ENCODE measurements around the gene SLC7A10. TPM values are rescaled to one million over a fixed set of nuclear protein-coding genes. Genes with fewer than 3 reads are reported as not detected.

SLC7A10 gene
- total and polyA plus RNA-seq, 2 donors (not counting 1 experiment from before 2014, with no cell fraction given): not detected

DNA sequence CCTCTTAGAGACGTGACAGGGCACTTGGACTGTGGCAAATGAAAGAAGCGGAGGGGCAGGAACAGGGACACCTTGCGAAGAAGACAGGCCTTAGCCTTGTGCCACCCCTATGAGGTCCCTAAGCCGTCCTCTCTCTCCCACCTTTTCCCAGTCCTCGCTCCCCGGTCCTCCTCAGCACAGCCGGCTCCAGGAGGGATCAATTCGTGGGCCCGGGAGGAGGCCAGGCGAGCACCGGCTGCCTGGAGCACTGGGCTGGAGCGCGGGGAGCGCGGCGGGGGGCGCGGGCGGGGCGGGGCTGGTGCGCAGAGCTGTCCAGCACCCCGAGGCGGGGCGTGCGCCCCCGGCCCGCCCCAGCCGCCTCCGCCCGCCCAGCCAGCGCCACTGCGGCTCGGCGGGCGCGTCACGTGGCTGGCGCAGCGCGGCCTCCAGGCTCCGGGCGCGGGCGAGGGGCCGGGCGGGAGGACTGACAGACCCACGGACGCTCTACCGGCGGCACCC is 31.7 kb downstream of the SLC7A10 start, which contains the start of gene LRP3:
TSS of gene LRP3 (plus strand) at position 466 of the 498 bp plus-strand sequence. CDS start 456 bp downstream, outside the sequence.
- Histone ChIP-seq H3K27ac (ENCODE audit: insufficient read depth, low read length) (no peak within 1 kb of the TSS), H3K4me1 (ENCODE audit: control insufficient read depth, extremely low read depth, insufficient read depth, low read length) (no peaks in the 10 kb centered on the region), H4K20me1 (ENCODE audit: control insufficient read depth, extremely low read depth, insufficient read depth, low read length) (no peaks in the 10 kb centered on the region), H3K36me3 (ENCODE audit: control insufficient read depth, insufficient read depth, low read length) (no peaks in the 10 kb centered on the region), H2AFZ (ENCODE audit: low read length) (peak within 1 kb of the TSS; percentile 19), H3K9ac (ENCODE audit: insufficient read depth, low read length) (peak within 1 kb of the TSS; percentile 37), H3K27me3 (ENCODE audit: control insufficient read depth, insufficient read depth, low read length) (peaks cover 2% of the 10 kb centered on the region), H3K4me3 (replicated peaks in 1 of 4; ENCODE audit: control extremely low read depth in 1 of 4, insufficient read depth in 1 of 4, low read depth in 3 of 4, low read length in 4 of 4) (peak within 1 kb of the TSS; percentile 54 to 67 (median 58)), H3K9me3 (ENCODE audit: control insufficient read depth, insufficient read depth, low read depth, low read length) (no peaks in the 10 kb centered on the region), H3K4me2 (ENCODE audit: extremely low read depth, insufficient read depth, low read length) (peak within 1 kb of the TSS; percentile 72), H3K79me2 (ENCODE audit: control insufficient read depth, insufficient read depth, low read length) (no peaks in the 10 kb centered on the region)
- peak; percentile 22 to 41 for DNase-seq (ENCODE audit: low read depth in 2 of 2)
- TF ChIP-seq EZH2 (IDR thresholded peaks at IDR 0.05; ENCODE audit: low read length, missing control alignments): no peak
- TF ChIP-seq, protein P1, sequence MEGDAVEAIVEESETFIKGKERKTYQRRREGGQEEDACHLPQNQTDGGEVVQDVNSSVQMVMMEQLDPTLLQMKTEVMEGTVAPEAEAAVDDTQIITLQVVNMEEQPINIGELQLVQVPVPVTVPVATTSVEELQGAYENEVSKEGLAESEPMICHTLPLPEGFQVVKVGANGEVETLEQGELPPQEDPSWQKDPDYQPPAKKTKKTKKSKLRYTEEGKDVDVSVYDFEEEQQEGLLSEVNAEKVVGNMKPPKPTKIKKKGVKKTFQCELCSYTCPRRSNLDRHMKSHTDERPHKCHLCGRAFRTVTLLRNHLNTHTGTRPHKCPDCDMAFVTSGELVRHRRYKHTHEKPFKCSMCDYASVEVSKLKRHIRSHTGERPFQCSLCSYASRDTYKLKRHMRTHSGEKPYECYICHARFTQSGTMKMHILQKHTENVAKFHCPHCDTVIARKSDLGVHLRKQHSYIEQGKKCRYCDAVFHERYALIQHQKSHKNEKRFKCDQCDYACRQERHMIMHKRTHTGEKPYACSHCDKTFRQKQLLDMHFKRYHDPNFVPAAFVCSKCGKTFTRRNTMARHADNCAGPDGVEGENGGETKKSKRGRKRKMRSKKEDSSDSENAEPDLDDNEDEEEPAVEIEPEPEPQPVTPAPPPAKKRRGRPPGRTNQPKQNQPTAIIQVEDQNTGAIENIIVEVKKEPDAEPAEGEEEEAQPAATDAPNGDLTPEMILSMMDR (conservative IDR thresholded peaks at IDR 0.05 in 1 of 2, IDR thresholded peaks at IDR 0.05 in 1 of 2; ENCODE audit: low read depth in 1 of 2, low read length in 2 of 2): no peak

DNA sequence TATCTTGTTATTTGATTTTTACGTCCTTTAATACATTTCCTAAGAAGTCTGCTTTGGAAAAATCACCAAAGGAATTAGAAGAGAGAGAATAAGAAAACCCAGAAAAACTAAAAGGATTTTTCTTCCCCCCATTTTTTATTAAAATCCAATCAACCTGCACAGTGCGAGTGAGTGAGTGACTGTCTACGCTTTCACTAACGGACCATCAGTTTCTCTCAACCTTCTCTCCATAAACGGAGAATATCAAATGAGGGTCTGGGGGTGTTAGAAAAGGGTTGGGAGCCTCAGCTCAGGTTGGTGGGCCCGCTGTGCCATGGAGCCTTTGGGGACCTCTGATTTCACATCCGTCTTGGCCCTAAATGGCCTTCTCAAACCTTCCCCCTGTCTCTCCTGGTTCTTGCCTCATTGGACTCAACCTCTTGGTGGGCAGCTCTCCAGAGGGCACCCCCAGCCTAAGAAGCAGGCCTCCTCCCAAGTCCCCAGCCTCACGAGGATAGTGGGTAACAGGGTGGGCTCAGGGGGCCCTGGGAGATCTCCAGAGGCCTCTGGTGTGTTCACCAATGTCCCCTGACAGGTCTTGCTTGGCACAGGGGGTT is 32.3 kb downstream of the SLC7A10 start:
- no peaks in the 10 kb centered on the region for H3K36me3 ChIP-seq (ENCODE audit: control insufficient read depth, insufficient read depth, low read length)
- peak overlapping the region in 2 of 4 experiments; percentile 23 to 30 for H3K4me3 ChIP-seq (replicated peaks in 1 of 4; ENCODE audit: control extremely low read depth in 1 of 4, insufficient read depth in 1 of 4, low read depth in 3 of 4, low read length in 4 of 4)
- H3K4me1 ChIP-seq (ENCODE audit: control insufficient read depth, extremely low read depth, insufficient read depth, low read length): no peaks in the 10 kb centered on the region
- no peak overlapping the region for H2AFZ ChIP-seq (ENCODE audit: low read length)
- peaks cover 2% of the 10 kb centered on the region for H3K27me3 ChIP-seq (ENCODE audit: control insufficient read depth, insufficient read depth, low read length)
- H3K27ac ChIP-seq (ENCODE audit: insufficient read depth, low read length): no peak overlapping the region
- H3K4me2 ChIP-seq (ENCODE audit: extremely low read depth, insufficient read depth, low read length): no peak overlapping the region
- no peaks in the 10 kb centered on the region for H4K20me1 ChIP-seq (ENCODE audit: control insufficient read depth, extremely low read depth, insufficient read depth, low read length)
- no peak for TF ChIP-seq EZH2 (IDR thresholded peaks at IDR 0.05; ENCODE audit: low read length, missing control alignments)
- TF ChIP-seq, protein P1 (conservative IDR thresholded peaks at IDR 0.05 in 1 of 2, IDR thresholded peaks at IDR 0.05 in 1 of 2; ENCODE audit: low read depth in 1 of 2, low read length in 2 of 2): no peak
- H3K9me3 ChIP-seq (ENCODE audit: control insufficient read depth, insufficient read depth, low read depth, low read length): no peaks in the 10 kb centered on the region
- no peaks in the 10 kb centered on the region for H3K79me2 ChIP-seq (ENCODE audit: control insufficient read depth, insufficient read depth, low read length)
- no peak overlapping the region for H3K9ac ChIP-seq (ENCODE audit: insufficient read depth, low read length)
- no peak for DNase-seq (ENCODE audit: low read depth in 2 of 2)

DNA sequence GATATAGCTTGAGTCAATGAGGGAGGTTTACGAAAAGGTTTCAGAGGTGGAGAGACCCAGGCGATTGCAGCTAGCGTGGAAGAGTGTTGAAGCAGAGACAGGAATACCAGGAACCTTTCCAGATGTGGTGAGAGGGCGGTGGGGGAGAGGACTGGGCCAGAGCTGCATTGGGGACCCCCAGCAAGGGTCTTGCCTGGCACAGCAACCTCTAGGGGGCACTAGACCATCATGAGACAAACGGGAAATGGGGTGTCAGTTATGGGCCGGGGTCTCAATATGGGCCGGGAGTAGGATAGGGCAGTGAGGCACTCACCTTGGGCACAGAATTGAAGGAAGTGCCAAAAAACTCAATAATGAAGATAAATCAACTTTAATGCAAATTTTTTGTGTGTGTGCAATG is 33.6 kb downstream of the SLC7A10 start:
- Histone ChIP-seq H3K4me1 (ENCODE audit: control insufficient read depth, extremely low read depth, insufficient read depth, low read length) (no peaks in the 10 kb centered on the region), H2AFZ (ENCODE audit: low read length) (no peak overlapping the region), H3K9ac (ENCODE audit: insufficient read depth, low read length) (no peak overlapping the region), H3K9me3 (ENCODE audit: control insufficient read depth, insufficient read depth, low read depth, low read length) (no peaks in the 10 kb centered on the region), H4K20me1 (ENCODE audit: control insufficient read depth, extremely low read depth, insufficient read depth, low read length) (no peaks in the 10 kb centered on the region), H3K4me2 (ENCODE audit: extremely low read depth, insufficient read depth, low read length) (no peak overlapping the region), H3K27ac (ENCODE audit: insufficient read depth, low read length) (no peak overlapping the region), H3K4me3 (replicated peaks in 1 of 4; ENCODE audit: control extremely low read depth in 1 of 4, insufficient read depth in 1 of 4, low read depth in 3 of 4, low read length in 4 of 4) (no peak overlapping the region), H3K27me3 (ENCODE audit: control insufficient read depth, insufficient read depth, low read length) (peaks cover 2% of the 10 kb centered on the region), H3K79me2 (ENCODE audit: control insufficient read depth, insufficient read depth, low read length) (no peaks in the 10 kb centered on the region), H3K36me3 (ENCODE audit: control insufficient read depth, insufficient read depth, low read length) (no peaks in the 10 kb centered on the region)
- no peak for TF ChIP-seq EZH2 (IDR thresholded peaks at IDR 0.05; ENCODE audit: low read length, missing control alignments)
- TF ChIP-seq, protein P1 (conservative IDR thresholded peaks at IDR 0.05 in 1 of 2, IDR thresholded peaks at IDR 0.05 in 1 of 2; ENCODE audit: low read depth in 1 of 2, low read length in 2 of 2): peak in 1 of 2 donors; percentile 35
- DNase-seq (ENCODE audit: low read depth in 2 of 2): no peak

Data from fibroblast of lung (primary cell).